K562 (cell line): ENCODE data around the gene GPC2. TPM values are rescaled to one million over a fixed set of nuclear protein-coding genes. Genes with fewer than 3 reads are reported as not detected.

ENCODE experiments used
- BHLHE40 ChIP-seq: IDR thresholded peaks from 2 replicates; pipeline ENCODE4 v1.6.1; 2011; ENCODE audit warnings: low read length, improper control_type of control experiment
- CEBPZ ChIP-seq: fragments of 150-350 bp; IDR thresholded peaks from 2 replicates; pipeline ENCODE4 v1.6.1; 2014; ENCODE audit warnings: low read depth, mild to moderate bottlenecking, low read length, borderline replicate concordance
- CHD7 ChIP-seq: fragments of 200-600 bp; sonication (generic); IDR thresholded peaks from one replicate; pipeline ENCODE4 v1.6.1; 2012; ENCODE audit warnings: mild to moderate bottlenecking, low read depth, low read length, inconsistent platforms
- NR2F6 ChIP-seq: fragments of 450-650 bp; formaldehyde crosslinking; IDR thresholded peaks from 2 replicates; pipeline ENCODE4 v1.4.0; 2020; ENCODE audit warnings: mild to moderate bottlenecking
- RBM39 ChIP-seq: fragments of 200-400 bp; formaldehyde crosslinking; optimal IDR thresholded peaks from 2 replicates; pipeline ENCODE3; 2018; ENCODE audit warnings: low read depth, low read length
- SP2 ChIP-seq: IDR thresholded peaks from 2 replicates; pipeline ENCODE4 v1.6.1; 2011; ENCODE audit warnings: mild to moderate bottlenecking, low read depth, low read length, moderate library complexity; ENCODE audit not compliant: poor library complexity, severe bottlenecking; ENCODE audit errors: extremely low read depth
- SRSF7 ChIP-seq: fragments of 200-400 bp; formaldehyde crosslinking; optimal IDR thresholded peaks from 2 replicates; pipeline ENCODE3; 2017; ENCODE audit warnings: mild to moderate bottlenecking, low read depth, low read length
- THAP7 ChIP-seq: fragments of 250-450 bp; sonication (Bioruptor Pico); IDR thresholded peaks from 2 replicates; pipeline ENCODE4 v1.5.0; 2021
- polyA plus RNA-seq, 8 experiments: library from polyadenylated mRNA; depleted of rRNA in 4 of 8; stranded (reverse) in 5 of 8; unstranded in 3 of 8; fragments of >200 nt; fragmentation: Nextera tagmentation in 2 of 8; fragmentation: Illumina TruSeq in 1 of 8; extraction: Ambion mirVana in 2 of 8; extraction: Trizol in 1 of 8; gene quantifications; 2 replicates each; pipeline versions ENCODE4 v1.2.1 to v1.2.3, GENCODE V29; 2011 to 2014; ENCODE audit warnings: inconsistent platforms in 1 of 8, missing spikeins in 1 of 8
- total RNA-seq, 7 experiments: library from RNA; depleted of rRNA in 6 of 7; stranded (reverse); fragments of >200 nt in 6 of 7; fragmentation: Illumina TruSeq in 2 of 7; extraction: Trizol in 2 of 7; gene quantifications; 2 replicates each; pipeline versions ENCODE4 v1.2.1 to v1.2.3, GENCODE V29; 2011 to 2021; ENCODE audit warnings: low replicate concordance in 1 of 7
- TF ChIP-seq, protein P1 (sequence below): sonication (generic); formaldehyde crosslinking; IDR thresholded peaks from 2 replicates; pipeline ENCODE4 v1.8.0; 2022; ENCODE audit warnings: mild to moderate bottlenecking, missing genetic modification reagents

The GPC2 gene
- total and polyA plus RNA-seq, 9 of the 15 experiments (the other 6 are each of a cell fraction or from before 2014, with no cell fraction given): 0.06 to 7.7 (median 1.4) TPM; not detected in 1

DNA sequence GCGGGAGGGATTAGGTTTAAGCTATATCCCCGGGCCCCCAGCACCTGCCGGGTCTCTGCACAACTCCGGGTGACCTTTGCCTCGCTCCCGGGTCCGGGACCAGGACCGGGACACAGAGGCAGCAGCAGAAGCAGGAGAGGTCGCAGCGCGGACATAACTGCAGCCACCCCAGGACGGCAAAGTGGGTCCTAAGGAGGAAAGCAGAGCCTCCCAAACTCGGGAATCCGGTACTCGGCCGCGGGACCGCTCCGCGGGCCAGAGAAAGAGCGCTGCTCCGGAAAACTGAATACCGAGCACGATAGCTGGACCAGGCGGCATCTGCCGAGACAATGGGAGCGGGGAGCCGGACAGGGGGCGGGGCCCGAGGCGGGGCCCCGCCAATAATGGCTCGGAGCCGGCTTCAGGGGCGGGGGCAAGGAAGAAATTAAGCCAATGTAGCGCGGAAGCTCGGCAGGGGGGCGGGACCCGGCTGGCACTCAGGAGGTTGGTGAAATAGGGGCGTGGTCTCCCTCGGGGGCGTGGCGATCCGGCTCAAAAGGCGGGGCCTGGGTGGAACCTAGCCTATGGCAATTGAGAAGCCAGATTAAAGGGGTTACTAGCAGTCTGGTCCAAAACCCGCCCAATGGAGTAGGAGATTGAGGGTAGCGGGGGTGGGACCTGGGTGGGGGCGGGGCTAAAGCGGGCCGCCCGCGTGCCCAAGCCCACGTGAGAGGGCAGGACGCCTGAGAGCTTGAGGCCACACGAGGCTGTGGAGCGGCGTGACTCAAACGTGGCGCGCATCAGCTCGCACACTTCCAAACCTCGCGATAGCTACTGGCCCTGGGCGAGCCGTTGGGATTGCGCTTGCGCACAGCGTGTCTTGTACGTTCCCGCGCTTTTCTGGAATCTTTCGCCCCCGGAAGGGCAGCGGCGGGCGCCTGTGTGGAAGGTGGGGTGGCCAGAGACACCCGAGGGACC, at the start of gene GPC2, which contains the start of gene STAG3 (continued):
- TF ChIP-seq CHD7: no peak
- TF ChIP-seq BHLHE40: peak; percentile 68
- TF ChIP-seq RBM39: no peak
- TF ChIP-seq NR2F6 (CRISPR knock-in tag): no peak
- TF ChIP-seq CEBPZ: peak; percentile 11; the same call in 1 of the 2 replicates
- no peak for TF ChIP-seq SRSF7
- TF ChIP-seq SP2: peak; percentile 58
- TF ChIP-seq, protein P1, sequence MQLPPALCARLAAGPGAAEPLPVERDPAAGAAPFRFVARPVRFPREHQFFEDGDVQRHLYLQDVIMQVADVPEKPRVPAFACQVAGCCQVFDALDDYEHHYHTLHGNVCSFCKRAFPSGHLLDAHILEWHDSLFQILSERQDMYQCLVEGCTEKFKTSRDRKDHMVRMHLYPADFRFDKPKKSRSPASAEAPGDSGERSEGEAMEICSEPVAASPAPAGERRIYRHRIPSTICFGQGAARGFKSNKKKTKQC (CRISPR knock-in tag): peak; percentile 64; the same call in 1 of the 2 replicates
- no peak for TF ChIP-seq THAP7 (CRISPR knock-in tag)
